HEK293 (cell line): ENCODE results near the gene PADI2.
A peak's percentile ranks its signal among the peaks of the same experiment; 100 is the strongest.

Experiments used
- CTCF ChIA-PET: fragments of 350-600 bp; formaldehyde crosslinking; extraction: SDS; loops from one replicate; lab custom pipeline; 2021; ENCODE audit warnings: antibody characterized with exemption; lab: Yijun Ruan, JAX
- POLR2A ChIA-PET: fragments of 300-600 bp; formaldehyde crosslinking; extraction: SDS; loops from one replicate; lab custom pipeline; 2020; ENCODE audit warnings: antibody characterized with exemption, inconsistent platforms; lab: Yijun Ruan, JAX
- H3K27ac ChIP-seq: fragments of 200-500 bp; sonication (Bioruptor generic); 2 replicates; pipeline ENCODE4 v1.5.1; 2014; ENCODE audit warnings: low read depth, low read length, control low read depth, inconsistent platforms; ENCODE audit errors: extremely low read depth
- H3K36me3 ChIP-seq, 2 experiments: fragments of 200-500 bp in 1 of 2; sonication (Bioruptor generic) in 1 of 2; 1 replicate in 1 of 2; 2 replicates in 1 of 2; pipeline ENCODE4 v1.5.1; 2014 to 2017; ENCODE audit warnings: inconsistent platforms in 2 of 2, low read length in 2 of 2; ENCODE audit not compliant: control insufficient read depth in 2 of 2, insufficient read depth in 1 of 2
- H3K4me1 ChIP-seq: fragments of 200-500 bp; sonication (Bioruptor generic); 2 replicates; pipeline ENCODE4 v1.5.1; 2014; ENCODE audit warnings: mild to moderate bottlenecking, low read length, inconsistent platforms; ENCODE audit not compliant: control insufficient read depth, insufficient read depth
- H3K4me3 ChIP-seq: 2 replicates; pipeline ENCODE4 v1.5.1; 2011; ENCODE audit warnings: low read depth, mild to moderate bottlenecking, control low read depth, low read length, moderate library complexity
- H3K9me3 ChIP-seq: fragments of 200-500 bp; sonication (Bioruptor generic); 2 replicates; pipeline ENCODE4 v1.5.1; 2014; ENCODE audit warnings: low read depth, low read length, inconsistent platforms; ENCODE audit not compliant: control insufficient read depth, insufficient read depth
- GLIS1 ChIP-seq: fragments of 450-650 bp; formaldehyde crosslinking; IDR thresholded peaks from 2 replicates; pipeline ENCODE4 v1.5.1; 2016; ENCODE audit warnings: missing biosample characterization, missing genetic modification characterization
- IKZF3 ChIP-seq: fragments of 450-650 bp; IDR thresholded peaks from 2 replicates; pipeline ENCODE4 v1.5.0; 2018; ENCODE audit warnings: missing biosample characterization, mild to moderate bottlenecking, missing genetic modification characterization, moderate library complexity
- KLF8 ChIP-seq: fragments of 450-650 bp; formaldehyde crosslinking; IDR thresholded peaks from 2 replicates; pipeline ENCODE4 v1.5.1; 2016; ENCODE audit warnings: missing biosample characterization, missing genetic modification characterization
- KLF9 ChIP-seq: fragments of 450-650 bp; formaldehyde crosslinking; IDR thresholded peaks from 2 replicates; pipeline ENCODE4 v1.5.1; 2016; ENCODE audit warnings: missing biosample characterization, missing genetic modification characterization, low read depth
- PBX3 ChIP-seq: sonication (generic); formaldehyde crosslinking; IDR thresholded peaks from 2 replicates; pipeline ENCODE4 v1.8.1; 2022; ENCODE audit warnings: mild to moderate bottlenecking, moderate library complexity, missing genetic modification reagents
- PRDM1 ChIP-seq: fragments of 450-650 bp; formaldehyde crosslinking; IDR thresholded peaks from 2 replicates; pipeline ENCODE4; 2016; ENCODE audit warnings: missing biosample characterization, missing genetic modification characterization
- SCRT2 ChIP-seq: fragments of 450-650 bp; formaldehyde crosslinking; IDR thresholded peaks from 2 replicates; pipeline ENCODE4 v1.5.1; 2016; ENCODE audit warnings: missing biosample characterization, missing genetic modification characterization
- SP2 ChIP-seq: fragments of 450-650 bp; formaldehyde crosslinking; IDR thresholded peaks from 2 replicates; pipeline ENCODE4 v1.5.1; 2016; ENCODE audit warnings: missing biosample characterization, missing genetic modification characterization
- SP3 ChIP-seq: fragments of 450-650 bp; formaldehyde crosslinking; IDR thresholded peaks from 2 replicates; pipeline ENCODE4 v1.5.1; 2016; ENCODE audit warnings: missing biosample characterization, missing genetic modification characterization
- ZBTB20 ChIP-seq: fragments of 450-650 bp; formaldehyde crosslinking; IDR thresholded peaks from 2 replicates; pipeline ENCODE4 v1.5.1; 2016; ENCODE audit warnings: missing biosample characterization, missing genetic modification characterization
- ZBTB8A ChIP-seq: fragments of 450-650 bp; formaldehyde crosslinking; IDR thresholded peaks from 2 replicates; pipeline ENCODE4 v1.5.1; 2016; ENCODE audit warnings: missing biosample characterization, missing genetic modification characterization
- ZEB2 ChIP-seq: fragments of 450-650 bp; formaldehyde crosslinking; IDR thresholded peaks from 2 replicates; pipeline ENCODE4 v1.5.1; 2016; ENCODE audit warnings: missing biosample characterization, missing genetic modification characterization
- ZFP3 ChIP-seq: fragments of 450-650 bp; formaldehyde crosslinking; IDR thresholded peaks from 2 replicates; pipeline ENCODE4 v1.5.1; 2016; ENCODE audit warnings: low read depth, missing biosample characterization, missing genetic modification characterization
- ZNF335 ChIP-seq: fragments of 450-650 bp; formaldehyde crosslinking; conservative IDR thresholded peaks from 2 replicates; pipeline ENCODE4 v1.5.1; 2016; ENCODE audit warnings: missing biosample characterization, missing genetic modification characterization
- ZNF391 ChIP-seq: fragments of 450-650 bp; formaldehyde crosslinking; IDR thresholded peaks from 2 replicates; pipeline ENCODE4 v1.5.1; 2016; ENCODE audit warnings: low read depth, missing biosample characterization, missing genetic modification characterization, borderline replicate concordance
- ZNF423 ChIP-seq: fragments of 450-650 bp; formaldehyde crosslinking; IDR thresholded peaks from 2 replicates; pipeline ENCODE4 v1.5.1; 2016; ENCODE audit warnings: missing biosample characterization, missing genetic modification characterization
- ZNF48 ChIP-seq: fragments of 450-650 bp; formaldehyde crosslinking; IDR thresholded peaks from 2 replicates; pipeline ENCODE4 v1.5.1; 2016; ENCODE audit warnings: missing biosample characterization, missing genetic modification characterization
- ZNF785 ChIP-seq: fragments of 450-650 bp; formaldehyde crosslinking; IDR thresholded peaks from 2 replicates; pipeline ENCODE4 v1.5.1; 2016; ENCODE audit warnings: missing biosample characterization, missing genetic modification characterization
- ZNF843 ChIP-seq: fragments of 450-650 bp; formaldehyde crosslinking; IDR thresholded peaks from 2 replicates; pipeline ENCODE4 v1.5.1; 2016; ENCODE audit warnings: missing biosample characterization, missing genetic modification characterization
- TF ChIP-seq, protein P1 (sequence below): fragments of 450-650 bp; formaldehyde crosslinking; optimal IDR thresholded peaks from 2 replicates; pipeline ENCODE3; 2016; ENCODE audit warnings: missing biosample characterization, mild to moderate bottlenecking, missing genetic modification characterization
- TF ChIP-seq, protein P2 (sequence below): fragments of 450-650 bp; formaldehyde crosslinking; IDR thresholded peaks from 2 replicates; pipeline ENCODE4 v1.5.1; 2016; ENCODE audit warnings: missing biosample characterization, missing genetic modification characterization

PADI2 gene

GRCh38 chr1:17119076-17119772 lies at the start of gene PADI2:
PADI2 (minus strand) TSS chr1:17119451; CDS start chr1:17119371, 80 bp downstream.
- TF ChIP-seq ZEB2 (tag by site-specific recombination) (peak; percentile 67), KLF9 (peak; percentile 32; the same call in 1 of the 2 replicates), ZBTB20 (tag by site-specific recombination) (peak; percentile 86), ZNF391 (tag by site-specific recombination) (no peak), ZBTB8A (tag by site-specific recombination) (0 out of 2 replicates have a peak, but pooled peaks have one; percentile 9), ZNF843 (tag by site-specific recombination) (no peak), ZNF785 (no peak), ZNF423 (tag by site-specific recombination) (no peak), SP2 (peak; percentile 81), SCRT2 (tag by site-specific recombination) (peak; percentile 83), KLF8 (tag by site-specific recombination) (0 out of 2 replicates have a peak, but pooled peaks have one; percentile 24), SP3 (tag by site-specific recombination) (peak; percentile 80), PBX3 (CRISPR knock-in tag) (peak; percentile 91), ZNF48 (tag by site-specific recombination) (no peak)
- TF ChIP-seq, protein P1, sequence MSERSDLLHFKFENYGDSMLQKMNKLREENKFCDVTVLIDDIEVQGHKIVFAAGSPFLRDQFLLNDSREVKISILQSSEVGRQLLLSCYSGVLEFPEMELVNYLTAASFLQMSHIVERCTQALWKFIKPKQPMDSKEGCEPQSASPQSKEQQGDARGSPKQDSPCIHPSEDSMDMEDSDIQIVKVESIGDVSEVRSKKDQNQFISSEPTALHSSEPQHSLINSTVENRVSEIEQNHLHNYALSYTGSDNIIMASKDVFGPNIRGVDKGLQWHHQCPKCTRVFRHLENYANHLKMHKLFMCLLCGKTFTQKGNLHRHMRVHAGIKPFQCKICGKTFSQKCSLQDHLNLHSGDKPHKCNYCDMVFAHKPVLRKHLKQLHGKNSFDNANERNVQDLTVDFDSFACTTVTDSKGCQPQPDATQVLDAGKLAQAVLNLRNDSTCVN (tag by site-specific recombination), result peak; percentile 47
- TF ChIP-seq, protein P2, sequence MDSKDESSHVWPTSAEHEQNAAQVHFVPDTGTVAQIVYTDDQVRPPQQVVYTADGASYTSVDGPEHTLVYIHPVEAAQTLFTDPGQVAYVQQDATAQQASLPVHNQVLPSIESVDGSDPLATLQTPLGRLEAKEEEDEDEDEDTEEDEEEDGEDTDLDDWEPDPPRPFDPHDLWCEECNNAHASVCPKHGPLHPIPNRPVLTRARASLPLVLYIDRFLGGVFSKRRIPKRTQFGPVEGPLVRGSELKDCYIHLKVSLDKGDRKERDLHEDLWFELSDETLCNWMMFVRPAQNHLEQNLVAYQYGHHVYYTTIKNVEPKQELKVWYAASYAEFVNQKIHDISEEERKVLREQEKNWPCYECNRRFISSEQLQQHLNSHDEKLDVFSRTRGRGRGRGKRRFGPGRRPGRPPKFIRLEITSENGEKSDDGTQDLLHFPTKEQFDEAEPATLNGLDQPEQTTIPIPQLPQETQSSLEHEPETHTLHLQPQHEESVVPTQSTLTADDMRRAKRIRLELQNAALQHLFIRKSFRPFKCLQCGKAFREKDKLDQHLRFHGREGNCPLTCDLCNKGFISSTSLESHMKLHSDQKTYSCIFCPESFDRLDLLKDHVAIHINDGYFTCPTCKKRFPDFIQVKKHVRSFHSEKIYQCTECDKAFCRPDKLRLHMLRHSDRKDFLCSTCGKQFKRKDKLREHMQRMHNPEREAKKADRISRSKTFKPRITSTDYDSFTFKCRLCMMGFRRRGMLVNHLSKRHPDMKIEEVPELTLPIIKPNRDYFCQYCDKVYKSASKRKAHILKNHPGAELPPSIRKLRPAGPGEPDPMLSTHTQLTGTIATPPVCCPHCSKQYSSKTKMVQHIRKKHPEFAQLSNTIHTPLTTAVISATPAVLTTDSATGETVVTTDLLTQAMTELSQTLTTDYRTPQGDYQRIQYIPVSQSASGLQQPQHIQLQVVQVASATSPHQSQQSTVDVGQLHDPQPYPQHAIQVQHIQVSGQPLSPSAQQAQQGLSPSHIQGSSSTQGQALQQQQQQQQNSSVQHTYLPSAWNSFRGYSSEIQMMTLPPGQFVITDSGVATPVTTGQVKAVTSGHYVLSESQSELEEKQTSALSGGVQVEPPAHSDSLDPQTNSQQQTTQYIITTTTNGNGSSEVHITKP (tag by site-specific recombination), result peak; percentile 16; the same call in 1 of the 2 replicates
- ChIA-PET CTCF (interaction anchor here (0.7 to 13.2 kb wide), 4 partner anchors 34 to 252 kb away, joined by 3 to 281 read pairs (median 4); no protein-coding TSS in a partner anchor), POLR2A (no interaction called here)
- Histone ChIP-seq H3K4me1 (peaks cover 17% of the 10 kb centered on the region), H3K36me3 (no peaks in the 10 kb centered on the region), H3K27ac (no peak within 1 kb of the TSS), H3K9me3 (no peaks in the 10 kb centered on the region), H3K4me3 (peak within 1 kb of the TSS; percentile 32)

GRCh38 chr1:17168091-17168876 lies 49.0 kb upstream of the PADI2 start:
- CTCF ChIA-PET, result interaction anchor here (1.1 to 3.0 kb wide), 2 partner anchors 43 to 69 kb away, joined by 5 to 12 read pairs; no protein-coding TSS in a partner anchor
- POLR2A ChIA-PET, result no interaction called here
- TF ChIP-seq GLIS1, result peak; percentile 22; the same call in 1 of the 2 replicates
- TF ChIP-seq PRDM1, result no peak
- no peak for TF ChIP-seq ZFP3 (tag by site-specific recombination)
- TF ChIP-seq ZNF335 (tag by site-specific recombination), result peak; percentile 57
- TF ChIP-seq IKZF3 (tag by site-specific recombination), result no peak
- Histone ChIP-seq H3K4me3 (no peak overlapping the region), H3K27ac (no peak overlapping the region), H3K36me3 (no peaks in the 10 kb centered on the region), H3K9me3 (no peaks in the 10 kb centered on the region), H3K4me1 (no peaks in the 10 kb centered on the region)
